HEK293T (cell line): ENCODE measurements around the gene PIK3CB.

Experiments used
- CTCF ChIA-PET: fragments of 350-600 bp; formaldehyde crosslinking; extraction: SDS; loops from one replicate; lab custom pipeline; 2021; ENCODE audit warnings: antibody characterized with exemption, inconsistent platforms; lab: Yijun Ruan, JAX
- POLR2A ChIA-PET: fragments of 350-600 bp; formaldehyde crosslinking; extraction: SDS; loops from one replicate; lab custom pipeline; 2020; ENCODE audit warnings: antibody characterized with exemption, inconsistent platforms; lab: Yijun Ruan, JAX
- DNase-seq: peaks from one replicate; pipeline ENCODE4 v3.0.0; 2012; ENCODE audit warnings: mixed read lengths; ENCODE audit errors: extremely low spot score
- ARNT ChIP-seq: fragments of 450-650 bp; IDR thresholded peaks from 2 replicates; pipeline ENCODE4 v1.6.1; 2017; ENCODE audit warnings: mild to moderate bottlenecking
- BHLHE40 ChIP-seq: fragments of 450-650 bp; IDR thresholded peaks from 2 replicates; pipeline ENCODE4 v1.6.1; 2016; ENCODE audit warnings: mild to moderate bottlenecking, moderate library complexity, borderline replicate concordance
- CTBP1 ChIP-seq: fragments of 450-650 bp; IDR thresholded peaks from 2 replicates; pipeline ENCODE4 v1.6.1; 2016; ENCODE audit warnings: borderline replicate concordance
- ELF4 ChIP-seq: fragments of 450-650 bp; IDR thresholded peaks from 2 replicates; pipeline ENCODE4 v1.6.1; 2017; ENCODE audit warnings: antibody characterized with exemption
- FOXA1 ChIP-seq: fragments of 450-650 bp; IDR thresholded peaks from 2 replicates; pipeline ENCODE4 v1.6.1; 2016; ENCODE audit warnings: mild to moderate bottlenecking
- FOXK2 ChIP-seq: fragments of 450-650 bp; IDR thresholded peaks from 2 replicates; pipeline ENCODE4 v1.6.1; 2016; ENCODE audit warnings: mild to moderate bottlenecking
- FOXM1 ChIP-seq: fragments of 450-650 bp; IDR thresholded peaks from 2 replicates; pipeline ENCODE4 v1.6.1; 2017; ENCODE audit warnings: mild to moderate bottlenecking, borderline replicate concordance
- HDGF ChIP-seq: fragments of 450-650 bp; IDR thresholded peaks from 2 replicates; pipeline ENCODE4 v1.6.1; 2017; ENCODE audit warnings: antibody characterized with exemption, borderline replicate concordance
- L3MBTL2 ChIP-seq: fragments of 450-650 bp; conservative IDR thresholded peaks from 2 replicates; pipeline ENCODE4 v1.6.1; 2016; ENCODE audit warnings: mild to moderate bottlenecking
- LEF1 ChIP-seq: fragments of 450-650 bp; IDR thresholded peaks from 2 replicates; pipeline ENCODE4 v1.6.1; 2017; ENCODE audit warnings: mild to moderate bottlenecking, borderline replicate concordance
- NFRKB ChIP-seq: fragments of 450-650 bp; IDR thresholded peaks from 2 replicates; pipeline ENCODE4 v1.6.1; 2016; ENCODE audit warnings: mild to moderate bottlenecking, moderate library complexity
- SP1 ChIP-seq: fragments of 450-650 bp; IDR thresholded peaks from 2 replicates; pipeline ENCODE4 v1.6.1; 2017
- SUZ12 ChIP-seq: fragments of 450-650 bp; IDR thresholded peaks from 2 replicates; pipeline ENCODE4 v1.6.1; 2016; ENCODE audit warnings: mild to moderate bottlenecking
- TARDBP ChIP-seq: fragments of 450-650 bp; IDR thresholded peaks from 2 replicates; pipeline ENCODE4 v1.6.1; 2016
- ZNF384 ChIP-seq: fragments of 450-650 bp; IDR thresholded peaks from 2 replicates; pipeline ENCODE4 v1.6.1; 2016
- TF ChIP-seq, protein P1 (sequence below): fragments of 450-650 bp; IDR thresholded peaks from 2 replicates; pipeline ENCODE4 v1.6.1; 2016

PIK3CB gene

DNA sequence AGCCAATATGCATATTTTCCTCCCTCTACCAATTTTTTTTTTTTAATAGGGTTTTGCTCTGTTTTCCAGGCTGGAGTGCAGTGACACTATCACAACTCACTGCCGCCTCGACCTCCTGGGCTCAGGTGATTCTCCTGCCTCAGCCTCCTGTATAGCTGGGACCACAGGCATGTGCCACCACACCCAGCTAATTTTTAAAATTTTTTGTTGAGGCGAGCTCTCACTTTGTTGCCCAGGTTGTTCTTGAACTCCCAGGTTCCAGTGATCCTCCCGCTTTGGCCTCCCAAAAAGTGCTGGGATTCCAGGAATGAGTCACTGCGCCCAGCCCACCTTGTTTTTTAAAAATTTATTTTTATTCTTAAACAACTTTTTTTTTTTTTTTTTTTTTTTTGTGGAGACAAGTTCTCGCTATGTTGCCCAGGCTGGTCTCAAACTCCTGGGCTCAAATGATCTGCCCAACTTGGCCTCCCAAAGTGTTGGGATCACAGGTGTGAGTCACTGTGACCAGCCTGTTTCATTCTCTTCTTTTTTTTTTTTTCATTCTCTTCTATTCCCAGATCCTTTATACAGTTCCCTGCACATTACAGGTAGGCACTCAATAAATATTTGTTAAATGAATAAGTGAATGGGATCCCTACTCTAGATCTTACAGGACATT lies 40.5 kb upstream of the PIK3CB start:
- TF ChIP-seq TARDBP (no peak), FOXK2 (no peak), ARNT (no peak), CTBP1 (no peak), LEF1 (no peak), SP1 (no peak), FOXA1 (no peak), L3MBTL2 (no peak), BHLHE40 (no peak), NFRKB (no peak), ZNF384 (no peak), HDGF (no peak), FOXM1 (no peak), SUZ12 (no peak), ELF4 (no peak)
- TF ChIP-seq, protein P1, sequence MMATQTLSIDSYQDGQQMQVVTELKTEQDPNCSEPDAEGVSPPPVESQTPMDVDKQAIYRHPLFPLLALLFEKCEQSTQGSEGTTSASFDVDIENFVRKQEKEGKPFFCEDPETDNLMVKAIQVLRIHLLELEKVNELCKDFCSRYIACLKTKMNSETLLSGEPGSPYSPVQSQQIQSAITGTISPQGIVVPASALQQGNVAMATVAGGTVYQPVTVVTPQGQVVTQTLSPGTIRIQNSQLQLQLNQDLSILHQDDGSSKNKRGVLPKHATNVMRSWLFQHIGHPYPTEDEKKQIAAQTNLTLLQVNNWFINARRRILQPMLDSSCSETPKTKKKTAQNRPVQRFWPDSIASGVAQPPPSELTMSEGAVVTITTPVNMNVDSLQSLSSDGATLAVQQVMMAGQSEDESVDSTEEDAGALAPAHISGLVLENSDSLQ: no peak
- ChIA-PET CTCF (no interaction called here), POLR2A (no interaction called here)
- DNase-seq: no peak

DNA sequence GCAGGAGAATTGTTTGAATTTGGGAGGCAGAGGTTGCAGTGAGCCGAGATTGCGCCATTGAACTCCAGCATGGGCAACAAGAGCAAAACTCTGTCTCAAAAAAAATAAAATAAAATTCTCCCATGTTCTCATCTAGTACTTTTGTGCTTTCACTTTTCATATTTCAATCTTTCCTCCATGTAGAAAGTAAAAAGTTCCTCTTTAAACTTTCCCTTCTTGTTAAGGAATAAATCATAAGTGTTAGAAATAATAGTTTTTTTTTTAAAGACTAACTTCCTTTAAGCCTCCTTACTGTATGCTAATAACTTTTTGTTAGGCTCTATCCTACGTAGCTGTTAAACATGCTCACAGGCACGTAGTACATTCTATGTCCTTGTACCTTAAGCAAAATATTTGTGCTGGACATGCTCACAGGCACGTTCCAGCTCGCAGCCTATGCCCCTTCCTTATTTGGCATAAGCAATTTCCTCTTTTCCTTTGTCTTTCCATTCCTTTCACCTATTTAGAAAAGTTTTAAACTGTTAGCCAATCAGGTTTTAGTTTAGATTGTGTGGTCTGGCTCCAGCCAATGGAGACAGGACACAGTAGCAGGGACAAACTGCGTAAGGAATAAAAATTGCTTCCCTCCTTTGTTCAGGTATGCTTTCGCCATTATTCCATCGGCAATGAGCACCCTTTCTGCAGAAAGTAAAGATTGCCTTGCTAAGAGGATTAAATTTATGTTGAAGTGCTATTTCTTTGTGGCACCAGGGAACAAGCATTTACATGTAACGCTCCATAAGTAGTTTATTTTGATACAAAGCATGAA lies 38.9 kb upstream of the PIK3CB start:
- POLR2A ChIA-PET: interaction anchor here (1.0 kb wide), 1 partner anchor 11 kb away, joined by 3 read pairs; no protein-coding TSS in a partner anchor
- DNase-seq: no peak
- TF ChIP-seq BHLHE40 (no peak), ARNT (no peak), ELF4 (no peak)
- CTCF ChIA-PET: no interaction called here

DNA sequence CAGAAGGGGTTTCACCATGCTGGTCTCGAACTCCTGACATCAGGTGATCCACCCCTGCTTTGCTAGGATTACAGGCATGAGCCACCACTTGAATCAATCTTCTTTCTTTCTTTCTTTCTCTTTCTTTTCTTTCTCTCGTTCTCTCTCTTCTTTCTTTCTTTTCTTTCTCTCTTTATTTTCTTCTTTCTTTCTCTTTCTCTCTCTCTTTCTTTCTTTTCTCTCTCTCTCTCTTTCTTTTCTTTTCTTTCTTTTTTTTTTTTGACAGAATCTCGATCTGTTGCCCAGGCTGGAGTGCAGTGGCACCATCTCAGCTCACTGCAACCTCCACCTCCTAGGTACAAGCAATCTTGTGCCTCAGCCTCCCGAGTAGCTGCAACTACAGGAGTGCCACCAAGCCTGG lies 37.9 kb upstream of the PIK3CB start:
- ChIA-PET POLR2A (interaction anchor here (1.0 kb wide), 1 partner anchor 10 kb away, joined by 3 read pairs; no protein-coding TSS in a partner anchor), CTCF (no interaction called here)
- TF ChIP-seq FOXK2: no peak
- TF ChIP-seq CTBP1: no peak
- TF ChIP-seq, protein P1: no peak
- TF ChIP-seq FOXA1: no peak
- TF ChIP-seq HDGF: no peak
- no peak for TF ChIP-seq SP1
- no peak for TF ChIP-seq TARDBP
- no peak for TF ChIP-seq LEF1
- TF ChIP-seq ZNF384: no peak
- TF ChIP-seq FOXM1: no peak
- TF ChIP-seq NFRKB: no peak
- TF ChIP-seq BHLHE40: no peak
- no peak for TF ChIP-seq ELF4
- TF ChIP-seq L3MBTL2: no peak
- TF ChIP-seq SUZ12: no peak
- no peak for TF ChIP-seq ARNT
- no peak for DNase-seq

DNA sequence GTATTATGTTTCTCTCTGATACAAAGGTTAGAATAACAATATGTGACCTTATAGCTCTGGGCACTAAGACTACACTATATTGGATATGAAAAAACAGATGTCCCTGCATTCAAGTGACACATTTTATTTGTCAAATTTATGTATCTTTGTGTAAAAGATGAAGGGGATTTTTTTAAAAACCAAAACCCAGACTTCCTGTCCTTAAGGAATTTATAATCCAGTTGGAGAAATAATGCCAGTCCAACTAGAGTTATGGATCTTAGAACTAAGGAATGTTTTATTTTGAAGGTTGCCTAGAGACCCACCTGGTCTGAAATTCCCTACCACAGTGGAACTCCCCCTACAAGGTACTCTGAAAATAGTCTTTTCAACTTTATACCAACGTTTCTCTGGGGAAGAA lies 33.3 kb upstream of the PIK3CB start:
- no peak for TF ChIP-seq ZNF384
- TF ChIP-seq, protein P1: no peak
- TF ChIP-seq FOXA1: no peak
- TF ChIP-seq FOXK2: no peak
- no peak for DNase-seq
- ChIA-PET POLR2A (interaction anchor here (0.6 kb wide), 1 partner anchor 44 kb away, joined by 4 read pairs; no protein-coding TSS in a partner anchor), CTCF (no interaction called here)

DNA sequence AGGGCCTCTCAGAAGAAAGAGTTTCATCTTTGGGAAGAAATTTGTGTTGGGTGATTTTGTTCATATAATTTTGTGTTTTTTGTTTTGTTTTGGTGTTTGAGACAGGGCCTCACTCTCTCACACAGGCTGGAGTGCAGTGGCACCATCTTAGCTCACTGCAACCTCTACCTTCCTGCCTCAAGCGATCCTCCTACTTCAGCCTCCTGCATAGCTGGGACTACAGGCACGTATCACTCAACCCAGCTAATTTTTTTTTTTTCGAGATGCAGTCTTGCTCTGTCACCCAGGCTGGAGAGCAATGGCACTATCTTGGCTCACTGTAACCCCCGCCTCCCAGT lies 29.0 kb upstream of the PIK3CB start:
- POLR2A ChIA-PET: interaction anchor here (1.4 kb wide), 1 partner anchor 9 kb away, joined by 3 read pairs; no protein-coding TSS in a partner anchor
- CTCF ChIA-PET: interaction anchor here (1.1 to 2.4 kb wide), 2 partner anchors 52 to 60 kb away, joined by 3 to 12 read pairs; no protein-coding TSS in a partner anchor
- TF ChIP-seq FOXA1 (no peak), BHLHE40 (no peak), L3MBTL2 (no peak), ZNF384 (no peak), ELF4 (no peak), NFRKB (no peak), LEF1 (no peak), HDGF (no peak), CTBP1 (no peak), ARNT (no peak), SUZ12 (no peak), FOXK2 (no peak), TARDBP (no peak), SP1 (no peak), FOXM1 (no peak)
- TF ChIP-seq, protein P1: no peak
- no peak for DNase-seq
